ENCODE measurements around the gene GSE1. TPM values are rescaled to one million over a fixed set of nuclear protein-coding genes. Genes with fewer than 3 reads are reported as not detected.
A peak's percentile ranks its signal among the peaks of the same experiment; 100 is the strongest.

The GSE1 gene
- total and polyA plus RNA-seq, 9 of the 15 experiments (the other 6 are each of a cell fraction or from before 2014, with no cell fraction given), result 12.2 to 244 (median 57.9) TPM

GRCh38 chr16:85563515-85564276 is 49.4 kb upstream of the GSE1 start (continued):
- TF ChIP-seq SIX5 (IDR thresholded peaks at IDR 0.05; ENCODE audit: borderline replicate concordance in 1 of 2, insufficient read depth in 1 of 2, low read depth in 1 of 2, low read length in 2 of 2) (no peak), HSF4 (CRISPR knock-in tag; IDR thresholded peaks at IDR 0.05; ENCODE audit: borderline replicate concordance) (no peak), HNRNPK (IDR thresholded peaks at IDR 0.05; ENCODE audit: low read depth, low read length, poor library complexity, severe bottlenecking) (no peak), PCBP2 (IDR thresholded peaks at IDR 0.05; ENCODE audit: low read depth, low read length, poor library complexity, severe bottlenecking) (no peak), TSHZ1 (CRISPR knock-in tag; IDR thresholded peaks at IDR 0.05) (0 out of 2 replicates have a peak, but pooled peaks have one; percentile 38), GATAD2A (IDR thresholded peaks at IDR 0.05) (no peak), RB1 (IDR thresholded peaks at IDR 0.05; ENCODE audit: low read depth) (no peak)
